Testis (tissue), 2 donors: ENCODE results near the gene NAP1L4.

Source experiments
- CTCF ChIP-seq, 3 experiments: fragments of 450-650 bp in 2 of 3; fragments of 200-600 bp in 1 of 3; sonication (generic) in 1 of 3; IDR thresholded peaks; one replicate each; pipeline ENCODE4 v1.5.1; 2016 to 2019; ENCODE audit warnings: antibody characterized with exemption in 3 of 3, mild to moderate bottlenecking in 2 of 3, moderate library complexity in 1 of 3
- POLR2A ChIP-seq: fragments of 450-650 bp; IDR thresholded peaks from one replicate; pipeline ENCODE4 v1.6.1; 2017; ENCODE audit warnings: antibody characterized with exemption, mild to moderate bottlenecking, moderate library complexity

DNA sequence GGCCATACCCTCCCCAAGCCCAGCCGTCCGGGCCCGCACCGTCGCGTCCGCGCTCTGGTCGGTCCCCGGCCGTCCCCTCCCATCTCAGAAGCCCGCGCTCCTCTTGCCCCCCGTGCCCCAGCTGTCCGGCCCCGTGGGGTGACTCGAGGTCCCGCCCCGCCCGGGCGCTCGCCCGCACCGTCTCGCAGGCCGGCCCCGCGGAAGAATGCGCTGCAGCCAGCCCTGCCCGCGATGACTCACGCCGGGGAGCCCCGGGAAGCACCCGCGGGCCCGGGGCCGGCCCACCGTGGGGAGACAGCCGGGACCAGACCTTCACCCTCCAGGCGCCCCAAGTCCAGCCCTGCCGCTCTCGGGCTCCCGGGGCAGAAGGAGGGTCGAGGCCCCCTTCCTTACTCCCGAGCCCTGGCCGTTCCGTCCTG, 62.6 kb downstream of the NAP1L4 start:
- TF ChIP-seq CTCF (IDR thresholded peaks at IDR 0.05) (no peak), POLR2A (no peak)
